Tibial nerve (tissue), 4 donors: Measurements from ENCODE around the gene ATXN1L. TPM values are rescaled to one million over a fixed set of nuclear protein-coding genes. Genes with fewer than 3 reads are reported as not detected.

Experiments
- DNase-seq, 2 donors: peaks; one replicate each; pipeline ENCODE4 v3.0.0-alpha.2; 2019; ENCODE audit warnings: low spot score in 2 of 2
- H3K27ac ChIP-seq, 4 donors: fragments of 200-600 bp; sonication (generic) in 3 of 4; one replicate each; pipeline ENCODE4 v1.5.1; 2017 to 2019; ENCODE audit warnings: mild to moderate bottlenecking in 1 of 4
- H3K27me3 ChIP-seq, 2 donors: fragments of 200-600 bp; sonication (generic) in 1 of 2; one replicate each; pipeline versions ENCODE4 v1.5.1 to v1.6.0; 2017 to 2019
- H3K36me3 ChIP-seq, 3 donors: fragments of 200-600 bp; sonication (generic); one replicate each; pipeline ENCODE4 v1.5.1; 2018 to 2019
- H3K4me1 ChIP-seq, 4 donors: fragments of 200-600 bp; sonication (generic) in 3 of 4; one replicate each; pipeline ENCODE4 v1.5.1; 2017 to 2019
- H3K4me3 ChIP-seq, 4 donors: fragments of 200-600 bp; sonication (generic) in 3 of 4; one replicate each; pipeline ENCODE4 v1.5.1; 2017 to 2019; ENCODE audit warnings: mild to moderate bottlenecking in 1 of 4, moderate library complexity in 1 of 4
- H3K9me3 ChIP-seq, 4 donors: fragments of 200-600 bp; sonication (generic) in 3 of 4; one replicate each; pipeline ENCODE4 v1.5.1; 2017 to 2019
- CTCF ChIP-seq, 5 experiments: fragments of 200-600 bp in 3 of 5; fragments of 450-650 bp in 2 of 5; sonication (generic) in 3 of 5; IDR thresholded peaks; one replicate each; pipeline ENCODE4 v1.5.1; 2016 to 2019; ENCODE audit warnings: antibody characterized with exemption in 5 of 5, mild to moderate bottlenecking in 3 of 5, moderate library complexity in 2 of 5
- EP300 ChIP-seq, 2 donors: sonication (generic); formaldehyde crosslinking; IDR thresholded peaks; one replicate each; pipeline ENCODE4 v1.6.1; 2017; ENCODE audit warnings: antibody characterized with exemption in 2 of 2, mild to moderate bottlenecking in 1 of 2
- POLR2A ChIP-seq, 2 donors: fragments of 450-650 bp; IDR thresholded peaks; one replicate each; pipeline ENCODE4 v1.6.1; 2017; ENCODE audit warnings: antibody characterized with exemption in 2 of 2, mild to moderate bottlenecking in 2 of 2, moderate library complexity in 2 of 2
- WGBS, 2 donors: methylation state at CpG; one replicate each; pipeline ENCODE4 v1.1.5; 2018; 5-methylcytosine and 5-hydroxymethylcytosine counted together
- total RNA-seq, 4 donors: library from RNA; depleted of rRNA; stranded (reverse); fragments of >200 nt; gene quantifications; one replicate each; pipeline ENCODE4 v1.1.0, GENCODE V29; 2016

Gene ATXN1L
- total RNA-seq, 4 donors from 2014 or later = 24.9 to 35.1 (median 30.0) TPM

GRCh38 chr16:71847096-71847495 is 1.3 kb downstream of the ATXN1L start:
- 61 to 69% methylated on average over 3 of the region's 3 CpGs for WGBS, 2 donors
- DNase-seq = no peak

GRCh38 chr16:71848622-71849021 is 2.8 kb downstream of the ATXN1L start:
- H3K4me1 ChIP-seq = peaks cover 0 to 29% (median 9%) of the 10 kb centered on the region in 4 donors
- H3K36me3 ChIP-seq = peaks cover 0 to 55% (median 9%) of the 10 kb centered on the region in 3 donors
- H3K4me3 ChIP-seq = no peak overlapping the region
- TF ChIP-seq EP300 (IDR thresholded peaks at IDR 0.05) = no peak
- no peak for TF ChIP-seq POLR2A (IDR thresholded peaks at IDR 0.05)
- no peak for TF ChIP-seq CTCF (IDR thresholded peaks at IDR 0.05)
- no peaks in the 10 kb centered on the region for H3K27me3 ChIP-seq
- 83 to 85% methylated on average over 6 of the region's 6 CpGs for WGBS, 2 donors
- no peaks in the 10 kb centered on the region for H3K9me3 ChIP-seq
- no peak for DNase-seq
- H3K27ac ChIP-seq = no peak overlapping the region

More at GRCh38 chr16:71847096-71847495, 1.3 kb downstream of the ATXN1L start:
- H3K4me1 ChIP-seq = peaks cover 0 to 25% (median 7%) of the 10 kb centered on the region in 4 donors
- H3K27me3 ChIP-seq = no peaks in the 10 kb centered on the region
- peaks cover 0 to 40% (median 9%) of the 10 kb centered on the region in 3 donors for H3K36me3 ChIP-seq
- no peaks in the 10 kb centered on the region for H3K9me3 ChIP-seq
- peak overlapping the region in 1 of 4 donors; percentile 93 for H3K27ac ChIP-seq
- TF ChIP-seq POLR2A (IDR thresholded peaks at IDR 0.05) (no peak), CTCF (IDR thresholded peaks at IDR 0.05) (no peak), EP300 (IDR thresholded peaks at IDR 0.05) (no peak)
- H3K4me3 ChIP-seq = peak overlapping the region in 3 of 4 donors; percentile 77 to 100 (median 99)

- peaks cover 0 to 80% (median 9%) of the 10 kb centered on the region in 3 donors for H3K36me3 ChIP-seq
- H3K9me3 ChIP-seq = no peaks in the 10 kb centered on the region
- H3K27ac ChIP-seq = no peak overlapping the region
- H3K4me3 ChIP-seq = no peak overlapping the region
- no peak for DNase-seq
- no peaks in the 10 kb centered on the region for H3K27me3 ChIP-seq
- H3K4me1 ChIP-seq = peaks cover 0 to 20% (median 9%) of the 10 kb centered on the region in 4 donors
- WGBS, 2 donors = 78 to 97% methylated on average over 8 of the region's 8 CpGs
- TF ChIP-seq EP300 (IDR thresholded peaks at IDR 0.05) = no peak
- no peak for TF ChIP-seq POLR2A (IDR thresholded peaks at IDR 0.05)
- TF ChIP-seq CTCF (IDR thresholded peaks at IDR 0.05) = no peak
Measured at GRCh38 chr16:71851746-71852145, 6.0 kb downstream of the ATXN1L start.

- Histone ChIP-seq H3K9me3 (no peaks in the 10 kb centered on the region), H3K27me3 (no peaks in the 10 kb centered on the region), H3K27ac (no peak overlapping the region), H3K36me3 (peaks cover 0 to 84% (median 9%) of the 10 kb centered on the region in 3 donors), H3K4me1 (peaks cover 0 to 16% (median 6%) of the 10 kb centered on the region in 4 donors), H3K4me3 (no peak overlapping the region)
- 87 to 97% methylated on average over 3 of the region's 3 CpGs for WGBS, 2 donors
- DNase-seq = no peak
- no peak for TF ChIP-seq EP300 (IDR thresholded peaks at IDR 0.05)
- TF ChIP-seq POLR2A (IDR thresholded peaks at IDR 0.05) = no peak
- no peak for TF ChIP-seq CTCF (IDR thresholded peaks at IDR 0.05)
Measured at GRCh38 chr16:71852158-71852557, 6.4 kb downstream of the ATXN1L start.

GRCh38 chr16:71852561-71852960 is 6.8 kb downstream of the ATXN1L start:
- H3K27ac ChIP-seq = no peak overlapping the region
- TF ChIP-seq POLR2A (IDR thresholded peaks at IDR 0.05) (no peak), CTCF (IDR thresholded peaks at IDR 0.05) (no peak), EP300 (IDR thresholded peaks at IDR 0.05) (no peak)
- H3K27me3 ChIP-seq = no peaks in the 10 kb centered on the region
- no peak for DNase-seq
- H3K4me3 ChIP-seq = no peak overlapping the region
- 92 to 96% methylated on average over 4 of the region's 4 CpGs for WGBS, 2 donors
- H3K4me1 ChIP-seq = peaks cover 0 to 12% (median 3%) of the 10 kb centered on the region in 4 donors
- H3K36me3 ChIP-seq = peaks cover 0 to 88% (median 9%) of the 10 kb centered on the region in 3 donors
- no peaks in the 10 kb centered on the region for H3K9me3 ChIP-seq
